Activated T-cell treated with anti-CD3 and anti-CD28 coated beads for 48 hours (primary cell): Measurements from ENCODE around the gene POLR2C.
A peak's percentile ranks its signal among the peaks of the same experiment; 100 is the strongest.
"Not testable (repeated sequence)": the region's sequence is repeated elsewhere in the genome, so short reads cannot be mapped to it uniquely, and the experiment has no call there.

ENCODE experiments used
- DNase-seq: peaks from one replicate; pipeline ENCODE4 v3.0.0-alpha.2; 2020; ENCODE audit warnings: low read depth

The POLR2C gene

GRCh38 chr16:57479976-57480753, 17.7 kb downstream of the POLR2C start:
- DNase-seq, result no peak

GRCh38 chr16:57480754-57481230, 18.3 kb downstream of the POLR2C start:
- DNase-seq, result no peak

GRCh38 chr16:57481421-57481820, 18.9 kb downstream of the POLR2C start:
- no peak for DNase-seq

- no peak for DNase-seq
These were observed 20.5 kb downstream of the POLR2C start for GRCh38 chr16:57482845-57483545.

- DNase-seq, result no peak
These were observed 21.4 kb downstream of the POLR2C start for GRCh38 chr16:57483725-57484514.

GRCh38 chr16:57484515-57485005, 22.1 kb downstream of the POLR2C start:
- DNase-seq, result no peak

- DNase-seq, result no peak
These were observed 22.8 kb downstream of the POLR2C start for GRCh38 chr16:57485091-57485915.

GRCh38 chr16:57485916-57486857, 23.7 kb downstream of the POLR2C start, which contains the start of gene DOK4:
Gene DOK4, minus strand, starts transcription at chr16:57486493. Its CDS starts 6,986 bp downstream, at chr16:57479507.
- peak; percentile 83 for DNase-seq

GRCh38 chr16:57486858-57487834, 24.7 kb downstream of the POLR2C start:
- DNase-seq, result no peak

- no peak for DNase-seq
These were observed 26.8 kb downstream of the POLR2C start for GRCh38 chr16:57489229-57489628.

- no peak for DNase-seq
These were observed 31.3 kb downstream of the POLR2C start for GRCh38 chr16:57493767-57494166.

GRCh38 chr16:57497121-57497520, 34.6 kb downstream of the POLR2C start:
- DNase-seq, result no peak

- no peak for DNase-seq
These were observed 35.6 kb downstream of the POLR2C start for GRCh38 chr16:57498031-57498430.

GRCh38 chr16:57499941-57500340, 37.5 kb downstream of the POLR2C start:
- DNase-seq, result not testable (repeated sequence)

GRCh38 chr16:57500578-57501111, 38.2 kb downstream of the POLR2C start:
- DNase-seq, result no peak

GRCh38 chr16:57501492-57501891, 39.0 kb downstream of the POLR2C start:
- DNase-seq, result no peak

GRCh38 chr16:57502048-57502775, 39.7 kb downstream of the POLR2C start:
- DNase-seq, result no peak

GRCh38 chr16:57503366-57503765, 40.9 kb downstream of the POLR2C start:
- DNase-seq, result no peak
